ENCODE data around the gene MARCHF11. TPM values are rescaled to one million over a fixed set of nuclear protein-coding genes. Genes with fewer than 3 reads are reported as not detected.

Gene MARCHF11
- total and polyA plus RNA-seq, 2 experiments from 2014 or later: 0.17 to 1.5 TPM

GRCh38 chr5:16131878-16132277 lies 47.7 kb downstream of the MARCHF11 start:
- TF ChIP-seq JUNB (IDR thresholded peaks at IDR 0.05; ENCODE audit: unreplicated experiment): no peak
- H3K36me3 ChIP-seq (ENCODE audit: insufficient read depth): no peaks in the 10 kb centered on the region
- H3K9me2 ChIP-seq (ENCODE audit: insufficient read depth): no peaks in the 10 kb centered on the region
- no peaks in the 10 kb centered on the region for H4K20me1 ChIP-seq (replicated peaks; ENCODE audit: insufficient read depth)
- no peaks in the 10 kb centered on the region for H3K27me3 ChIP-seq (ENCODE audit: insufficient read depth)
- H3K27ac ChIP-seq (ENCODE audit: low read depth): no peak overlapping the region
- Mint-ChIP-seq H3K9me3 (no peaks in the 10 kb centered on the region; the same call in 1 of the 3 replicates), H3K27me3 (ENCODE audit: insufficient read depth, low read depth, poor library complexity) (no peaks in the 10 kb centered on the region), H3K4me3 (no peak overlapping the region), H3K36me3 (ENCODE audit: low read depth) (peaks cover 3% of the 10 kb centered on the region; the same call in 1 of the 3 replicates), H3K4me1 (peaks cover 9% of the 10 kb centered on the region), H3K27ac (no peak overlapping the region)
- no peaks in the 10 kb centered on the region for H3F3A ChIP-seq (replicated peaks; ENCODE audit: low read depth)
- H3K4me2 ChIP-seq: no peak overlapping the region
- DNase-seq (ENCODE audit: low spot score) (no peak), ATAC-seq (no peak)
- H3K79me2 ChIP-seq (replicated peaks; ENCODE audit: insufficient read depth): no peaks in the 10 kb centered on the region
- peaks cover 9% of the 10 kb centered on the region; the same call in 1 of the 2 replicates for H3K4me1 ChIP-seq (ENCODE audit: insufficient read depth)
- no peak overlapping the region for H2AFZ ChIP-seq
- H3K4me3 ChIP-seq: no peak overlapping the region

- no peak for ATAC-seq
- H3K4me1 Mint-ChIP-seq: no peaks in the 10 kb centered on the region
- Histone ChIP-seq H3K27me3 (ENCODE audit: insufficient read depth) (no peaks in the 10 kb centered on the region), H3K79me2 (replicated peaks; ENCODE audit: insufficient read depth) (no peaks in the 10 kb centered on the region), H4K20me1 (replicated peaks; ENCODE audit: insufficient read depth) (no peaks in the 10 kb centered on the region), H3K9me2 (ENCODE audit: insufficient read depth) (no peaks in the 10 kb centered on the region), H3K4me2 (no peak overlapping the region), H3K4me3 (no peak overlapping the region), H2AFZ (no peak overlapping the region), H3K27ac (ENCODE audit: low read depth) (no peak overlapping the region), H3F3A (replicated peaks; ENCODE audit: low read depth) (no peaks in the 10 kb centered on the region), H3K36me3 (ENCODE audit: insufficient read depth) (no peaks in the 10 kb centered on the region), H3K4me1 (ENCODE audit: insufficient read depth) (no peaks in the 10 kb centered on the region)
- no peak overlapping the region for H3K4me3 Mint-ChIP-seq
- H3K27ac Mint-ChIP-seq: no peak overlapping the region
- DNase-seq (ENCODE audit: low spot score): no peak
- no peaks in the 10 kb centered on the region for H3K27me3 Mint-ChIP-seq (ENCODE audit: insufficient read depth, low read depth, poor library complexity)
- H3K36me3 Mint-ChIP-seq (ENCODE audit: low read depth): peaks cover 3% of the 10 kb centered on the region; the same call in 1 of the 3 replicates
- no peaks in the 10 kb centered on the region; the same call in 2 of the 3 replicates for H3K9me3 Mint-ChIP-seq
- no peak for TF ChIP-seq REST (IDR thresholded peaks at IDR 0.05; ENCODE audit: unreplicated experiment)
- TF ChIP-seq JUNB (IDR thresholded peaks at IDR 0.05; ENCODE audit: unreplicated experiment): no peak
- TF ChIP-seq ZNF462 (CRISPR knock-in tag; IDR thresholded peaks at IDR 0.05): no peak
- TF ChIP-seq NANOG (IDR thresholded peaks at IDR 0.05; ENCODE audit: borderline replicate concordance): no peak
- no peak for TF ChIP-seq CREB1 (CRISPR knock-in tag; IDR thresholded peaks at IDR 0.05; ENCODE audit: low read depth)
- no peak for TF ChIP-seq STAT1 (IDR thresholded peaks at IDR 0.05; ENCODE audit: unreplicated experiment)
- TF ChIP-seq ETS1 (IDR thresholded peaks at IDR 0.05): no peak
- no peak for TF ChIP-seq ZNF114 (CRISPR knock-in tag; IDR thresholded peaks at IDR 0.05)
- TF ChIP-seq ZNF331 (CRISPR knock-in tag; IDR thresholded peaks at IDR 0.05; ENCODE audit: low read depth): no peak
- TF ChIP-seq CTCF (conservative IDR thresholded peaks at IDR 0.05; ENCODE audit: low read depth in 2 of 2): no peak
Observed at GRCh38 chr5:16128944-16129343, 50.6 kb downstream of the MARCHF11 start.

Data from GM23338 (cell line).